ENCODE results near the gene JMJD8.
"Not testable (repeated sequence)": the region's sequence is repeated elsewhere in the genome, so short reads cannot be mapped to it uniquely, and the experiment has no call there.

JMJD8 gene

DNA sequence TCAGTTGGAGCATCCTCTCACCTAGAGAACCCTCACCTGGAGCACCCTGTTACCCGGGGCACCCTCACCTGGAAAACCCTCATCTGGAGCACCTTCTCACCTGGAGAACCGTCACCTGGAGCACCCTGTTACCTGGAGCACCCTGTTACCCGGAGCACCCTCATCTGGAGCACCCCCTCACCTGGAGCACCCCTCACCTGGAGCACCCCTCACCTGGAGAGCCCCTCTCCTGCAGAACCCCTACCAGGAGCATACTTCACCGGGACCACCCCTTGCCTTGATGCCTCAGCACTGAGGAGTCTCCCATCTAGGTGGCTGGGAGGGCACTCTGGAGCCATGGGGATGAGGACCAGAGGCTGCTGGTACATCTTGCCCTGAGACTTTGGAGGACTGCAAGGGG lies 24.8 kb upstream of the JMJD8 start:
- no peak for DNase-seq (ENCODE audit: low read depth)

DNA sequence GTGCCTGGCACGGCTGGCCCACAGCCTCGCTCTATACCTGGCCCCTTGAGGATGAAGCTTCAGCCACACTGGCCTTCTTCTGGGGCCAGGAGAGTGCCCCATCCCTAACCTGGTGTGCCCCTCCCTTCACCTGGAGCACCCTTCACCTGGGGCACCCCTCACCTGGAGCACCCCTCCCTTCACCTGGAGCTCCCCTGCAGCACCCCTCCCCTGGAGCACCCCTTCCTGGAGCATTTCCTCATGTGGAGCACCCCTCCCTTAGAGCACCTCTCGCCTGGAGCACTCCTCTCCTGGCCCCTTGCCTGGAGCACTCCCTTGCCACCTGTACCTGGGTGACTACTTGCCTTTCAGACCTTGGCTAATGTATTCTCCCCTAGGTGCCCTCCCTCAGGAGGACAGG lies 23.9 kb upstream of the JMJD8 start:
- DNase-seq (ENCODE audit: low read depth) = no peak

DNA sequence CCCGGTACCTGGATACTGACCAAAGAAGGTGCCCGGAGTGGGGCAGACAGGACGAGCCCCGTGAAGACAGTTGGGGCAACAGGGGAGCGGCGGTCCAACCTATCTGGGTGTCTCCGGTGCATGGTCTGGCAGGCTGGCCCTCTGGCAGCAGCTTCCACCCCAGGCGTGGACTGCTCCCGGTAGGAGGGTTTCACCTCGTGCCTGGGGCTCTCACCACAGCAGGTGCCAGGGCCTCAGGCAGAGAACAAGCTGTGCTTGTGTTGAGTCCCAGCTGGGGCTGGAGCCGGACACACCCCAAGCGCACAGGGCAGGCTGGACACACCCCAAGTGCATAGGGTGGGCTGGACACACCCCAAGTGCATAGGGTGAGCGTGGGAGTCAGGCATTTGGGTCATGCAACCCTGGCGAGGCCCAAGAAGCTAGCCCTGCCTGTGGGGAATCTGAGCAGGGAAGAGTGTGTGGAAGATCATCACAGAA lies 23.0 kb upstream of the JMJD8 start:
- no peak for DNase-seq (ENCODE audit: low read depth)

DNA sequence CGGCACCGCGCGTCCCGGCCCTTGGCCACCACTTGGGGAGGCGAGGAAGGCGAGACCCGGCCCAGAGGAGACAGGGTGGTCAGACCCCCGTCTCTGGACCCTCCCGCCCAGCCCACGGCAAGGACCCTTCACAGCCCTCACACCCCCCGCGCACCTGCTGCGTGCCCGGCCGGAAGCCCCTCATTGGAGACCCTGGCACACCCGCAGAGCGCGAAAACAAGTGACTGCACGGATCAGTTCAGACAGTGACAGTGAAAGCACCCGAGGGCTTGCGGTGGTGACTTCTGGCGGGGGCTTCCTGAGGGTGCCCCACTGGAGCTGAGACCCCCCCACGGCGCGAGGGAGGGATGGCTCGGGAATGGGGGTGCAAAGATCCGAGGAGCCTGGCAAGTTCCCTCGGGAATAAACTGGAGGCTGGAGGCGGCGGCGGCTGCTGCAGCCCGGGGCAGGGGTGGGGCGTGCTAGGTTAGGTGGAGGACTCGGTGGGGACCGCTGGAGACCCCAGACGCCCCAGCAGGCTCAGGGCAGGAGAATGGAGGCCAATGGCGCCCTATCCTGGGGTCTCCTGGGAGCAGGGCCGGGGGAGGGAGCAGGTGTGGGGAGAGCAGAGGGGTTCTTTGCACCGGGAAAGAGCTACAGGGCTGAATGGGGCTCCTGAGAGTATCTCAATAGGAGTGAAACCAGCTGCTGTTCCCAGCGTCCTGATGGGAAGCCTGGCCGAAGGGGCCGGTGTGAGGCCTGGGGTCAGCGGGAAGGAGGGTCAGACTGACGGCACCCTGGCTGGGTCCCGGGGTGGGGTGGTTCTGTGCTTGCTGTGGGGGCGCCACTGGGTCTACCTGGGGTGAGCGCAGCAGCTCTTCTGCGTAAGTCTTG lies 22.3 kb upstream of the JMJD8 start:
- DNase-seq (ENCODE audit: low read depth) = no peak

DNA sequence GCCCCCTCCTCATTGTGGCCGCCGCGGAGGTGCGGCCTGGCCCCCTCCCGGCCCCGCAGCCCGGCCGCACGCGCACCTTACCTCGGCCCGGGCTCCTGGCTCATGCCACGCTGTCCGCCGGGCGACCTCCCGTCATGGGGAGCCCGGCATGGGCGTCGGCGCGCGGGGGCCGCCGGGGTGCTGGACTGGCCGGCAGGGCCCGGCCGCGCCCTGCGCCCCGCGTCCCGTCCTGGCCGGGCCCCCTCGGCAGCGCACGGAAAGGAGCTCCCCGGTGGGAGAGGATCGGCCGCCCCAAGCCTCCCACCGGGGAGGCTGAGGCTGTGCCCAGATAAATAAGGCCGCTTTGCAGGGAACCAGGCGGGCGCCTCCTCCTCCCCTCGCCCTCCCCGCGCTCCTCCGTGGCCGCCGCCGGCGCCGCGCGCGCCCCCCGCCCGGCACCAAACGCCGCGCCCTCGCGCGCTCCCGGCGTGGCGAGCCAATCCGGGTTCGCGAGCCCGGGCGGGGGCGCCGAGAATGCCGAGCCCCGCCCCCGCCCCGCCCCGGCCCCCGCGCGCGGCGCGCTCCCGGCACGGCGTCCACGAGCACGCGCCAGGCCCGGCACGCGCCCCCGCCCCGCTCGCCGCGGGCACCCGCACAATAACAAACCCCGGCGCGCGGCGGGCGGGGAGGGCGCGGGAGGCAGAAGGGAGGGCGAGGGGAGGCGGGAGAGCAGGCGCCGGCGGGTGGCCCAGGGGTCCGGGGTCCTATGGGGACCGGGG lies 21.5 kb upstream of the JMJD8 start, which contains the start of gene FBXL16:
TSS of gene FBXL16 (minus strand) at position 371 of the 758 bp plus-strand sequence. CDS start 8,396 bp downstream, outside the sequence.
- DNase-seq (ENCODE audit: low read depth) = no peak

DNA sequence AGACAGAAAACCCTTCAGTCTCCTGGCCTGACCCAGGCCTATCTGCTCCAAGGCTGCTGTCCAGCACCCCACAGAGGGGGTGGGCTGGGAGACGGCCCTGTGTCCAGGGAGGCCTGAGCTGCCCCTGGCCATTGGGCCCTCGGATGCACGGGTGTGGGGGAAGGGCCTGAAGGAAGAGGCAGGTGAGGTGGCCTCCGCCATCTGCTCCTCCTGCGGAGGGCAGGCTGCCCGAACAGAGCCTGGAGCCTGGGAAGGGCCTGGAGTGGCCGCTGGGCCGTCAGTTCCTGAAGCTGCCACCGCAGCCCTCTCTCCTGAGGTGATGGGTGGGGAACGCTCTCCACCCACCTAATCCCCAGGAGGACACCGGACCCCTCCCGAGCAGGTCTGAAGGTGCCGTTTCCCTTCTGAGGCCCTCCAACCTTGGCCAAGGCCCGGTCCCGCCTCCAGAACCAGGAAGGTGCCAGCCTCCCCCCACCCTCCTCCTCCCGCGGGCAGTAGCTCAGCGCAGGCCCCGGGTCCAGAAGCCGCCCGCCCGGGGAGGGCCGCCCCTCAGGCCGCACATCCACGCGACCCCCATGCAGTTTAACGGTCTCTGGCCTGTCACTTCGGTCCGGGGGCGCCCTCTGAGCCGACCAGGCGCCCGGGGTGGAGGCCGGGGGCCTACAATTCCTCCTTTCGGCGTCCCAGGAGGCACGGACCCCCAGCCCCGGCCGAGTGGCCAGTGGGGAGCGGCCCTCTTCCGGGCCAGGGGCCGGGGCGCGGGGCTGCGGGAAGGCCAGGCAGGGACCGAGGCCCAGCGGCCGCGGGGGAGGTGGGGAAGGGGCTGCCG lies 20.6 kb upstream of the JMJD8 start:
- no peak for DNase-seq (ENCODE audit: low read depth)

DNA sequence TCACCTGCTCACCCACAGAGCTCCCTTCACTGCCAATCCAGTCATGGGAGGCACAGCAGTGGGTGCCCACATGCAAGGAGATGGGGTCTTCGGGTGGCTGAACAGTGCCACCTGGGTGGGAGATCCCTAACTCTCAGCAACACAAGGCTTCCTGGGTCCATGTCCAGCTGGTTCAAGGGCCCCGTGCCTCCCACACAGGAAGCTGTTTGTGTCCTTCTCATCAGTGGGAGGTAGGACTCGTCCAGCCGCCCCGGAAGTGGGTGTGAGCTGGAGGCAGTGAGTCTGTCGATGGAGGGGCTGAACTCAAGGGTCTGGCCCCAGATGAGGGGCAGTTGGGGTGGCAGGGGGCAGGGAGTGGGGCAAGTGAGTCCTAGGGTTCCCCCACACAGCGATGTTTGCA lies 19.9 kb upstream of the JMJD8 start:
- no peak for DNase-seq (ENCODE audit: low read depth)

DNA sequence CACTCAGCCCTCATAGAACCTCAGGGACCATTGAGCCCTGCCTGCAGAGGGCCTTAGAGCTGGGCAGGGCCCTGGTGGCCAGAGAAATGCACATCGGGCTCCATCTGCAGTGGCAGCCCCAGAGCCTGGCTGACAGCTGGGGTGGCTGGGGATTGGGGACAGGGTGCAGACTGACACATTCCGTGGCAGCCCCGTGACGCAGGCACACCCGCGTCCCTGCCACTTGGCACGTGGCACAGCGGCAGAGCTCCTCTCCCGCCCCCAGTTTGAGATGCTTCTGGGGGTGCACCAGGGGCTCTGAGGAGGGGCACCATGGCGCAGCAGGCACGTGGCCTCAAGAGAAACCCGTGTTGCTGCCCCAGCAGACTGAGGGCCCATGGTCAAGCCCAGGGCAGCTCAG lies 19.3 kb upstream of the JMJD8 start:
- DNase-seq (ENCODE audit: low read depth) = no peak

DNA sequence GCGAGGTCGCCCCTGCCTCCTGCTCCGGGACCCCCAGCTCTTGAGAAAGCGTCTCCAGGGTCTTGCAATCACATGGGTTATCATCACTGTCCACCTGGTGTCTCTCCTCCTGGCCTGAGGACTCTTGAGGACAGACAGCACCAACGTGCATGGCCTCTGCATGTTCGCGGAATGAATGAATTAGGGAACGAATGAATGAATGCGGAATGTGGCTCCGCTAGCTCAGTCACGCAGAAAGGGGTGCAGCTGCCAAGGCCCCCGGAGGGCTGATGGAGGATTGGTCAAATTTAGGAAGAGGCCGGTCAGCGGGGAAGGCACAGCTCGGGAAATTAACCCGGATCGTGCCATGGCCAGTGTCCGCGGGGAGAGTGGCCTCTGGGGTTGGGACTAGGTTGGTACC lies 18.2 kb upstream of the JMJD8 start:
- DNase-seq (ENCODE audit: low read depth) = no peak

DNA sequence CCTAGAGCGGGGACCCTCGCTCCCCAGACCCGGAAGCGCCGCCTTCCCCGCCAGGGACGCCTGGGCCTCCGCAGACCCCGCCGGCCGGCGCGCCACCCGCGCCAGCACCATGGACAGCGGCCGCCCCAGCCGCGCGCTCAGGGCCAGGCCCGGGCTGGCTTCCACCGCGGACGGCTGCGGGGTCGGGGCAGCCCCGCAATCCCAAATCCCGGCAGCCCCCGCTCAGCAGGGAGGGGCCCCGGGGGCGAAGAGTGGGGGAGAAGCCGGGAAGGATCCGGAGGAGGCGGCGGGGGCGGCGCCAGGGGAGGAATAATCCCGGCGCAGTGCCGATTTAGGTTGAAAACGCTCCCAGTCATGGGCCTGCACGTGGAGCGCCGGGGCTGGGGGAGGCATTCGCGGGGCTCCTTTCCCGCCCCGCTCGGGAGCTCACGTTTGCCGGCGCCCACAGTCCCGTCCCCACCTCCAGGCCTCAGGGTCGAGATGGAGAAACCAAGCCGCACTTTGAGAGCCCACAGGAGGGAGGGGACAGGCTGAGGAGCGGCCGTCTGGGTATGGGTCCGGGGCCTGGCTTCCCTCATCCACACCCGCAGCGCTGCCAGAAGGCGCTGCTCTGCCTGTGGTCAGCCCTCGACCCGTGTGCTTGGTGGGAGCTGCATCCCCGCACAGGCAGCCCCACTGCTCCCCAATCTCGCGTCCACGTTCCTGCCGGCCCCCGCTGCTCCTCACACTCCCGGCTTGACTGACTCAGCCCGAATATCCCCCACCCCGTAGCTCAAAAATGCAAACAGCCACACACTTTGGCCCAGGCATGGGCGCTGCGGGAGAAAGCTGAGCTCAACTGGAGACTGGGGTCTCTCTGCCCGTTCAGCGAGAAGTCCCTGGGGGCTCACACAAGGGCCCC lies 16.8 kb upstream of the JMJD8 start:
- DNase-seq (ENCODE audit: low read depth) = no peak

DNA sequence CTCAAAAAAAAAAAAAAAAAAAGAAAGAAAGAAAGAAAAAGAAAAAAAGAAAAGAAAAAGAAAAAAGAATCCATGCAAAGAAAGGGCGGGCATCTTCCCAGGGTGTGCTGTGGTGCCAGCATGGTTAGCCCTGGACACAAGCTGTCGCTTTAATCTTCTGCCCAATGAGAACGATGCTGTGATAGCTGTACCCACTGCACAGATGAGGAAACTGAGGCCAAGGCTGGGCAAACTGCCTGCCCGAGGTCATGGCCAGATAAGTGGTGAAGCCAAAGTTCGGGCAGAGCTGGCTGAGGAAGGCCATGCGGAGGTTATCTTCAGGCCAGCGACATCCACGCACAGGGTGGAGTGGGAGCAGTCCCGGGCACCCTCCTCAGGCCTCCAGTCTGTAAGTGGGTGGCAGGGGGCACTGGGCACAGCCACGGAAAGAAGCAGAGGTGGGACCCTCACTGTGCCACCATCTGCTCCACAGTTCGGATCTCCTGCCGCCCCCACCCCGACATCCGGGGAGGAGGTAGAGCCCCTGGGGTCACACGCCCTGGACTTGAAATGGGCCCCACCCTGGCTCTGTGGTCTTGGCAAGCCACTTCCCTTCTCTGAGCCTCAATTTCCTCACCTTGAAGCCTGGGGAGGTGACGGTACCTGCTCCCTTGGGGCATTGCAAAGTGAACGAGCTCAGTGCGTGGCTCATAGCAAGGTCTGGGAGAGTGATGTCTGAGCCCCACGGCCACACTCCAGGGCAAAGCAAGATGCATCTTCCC lies 15.0 kb upstream of the JMJD8 start:
- DNase-seq (ENCODE audit: low read depth) = no peak

DNA sequence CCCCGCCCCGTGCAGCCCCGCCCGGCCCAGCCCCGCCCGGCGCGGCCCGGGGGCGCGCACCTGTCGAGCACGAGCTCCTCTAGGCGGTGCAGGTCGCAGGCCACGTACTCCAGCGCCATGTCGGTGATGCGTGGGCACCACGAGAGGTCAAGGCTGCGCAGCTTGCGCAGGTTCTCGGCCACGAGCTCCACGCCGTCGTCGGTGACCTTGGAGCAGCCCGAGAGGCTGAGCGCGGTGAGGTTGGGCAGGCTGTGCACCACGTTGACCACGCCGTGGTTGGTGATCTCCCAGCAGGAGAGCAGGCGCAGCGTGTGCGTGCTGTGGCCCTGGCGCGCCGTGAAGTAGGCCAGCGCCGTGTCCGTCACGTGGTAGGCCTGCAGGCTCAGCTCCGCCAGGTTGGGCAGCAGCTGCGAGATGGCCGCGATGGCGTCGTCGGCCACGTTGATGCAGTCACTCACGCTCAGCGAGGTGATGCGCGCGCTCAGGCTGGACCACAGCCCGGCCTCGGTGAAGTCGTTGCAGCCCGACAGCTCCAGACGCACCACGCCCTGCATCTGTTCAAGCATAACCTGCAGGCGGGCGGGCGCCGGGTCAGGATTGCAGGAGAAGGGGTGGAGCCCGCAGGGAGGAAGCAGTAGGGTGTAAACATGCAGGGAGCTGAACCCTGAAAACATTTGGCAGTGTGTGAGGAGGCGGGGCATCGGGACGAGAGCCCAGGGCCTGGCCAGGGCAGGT lies 11.4 kb upstream of the JMJD8 start:
- DNase-seq (ENCODE audit: low read depth) = no peak

DNA sequence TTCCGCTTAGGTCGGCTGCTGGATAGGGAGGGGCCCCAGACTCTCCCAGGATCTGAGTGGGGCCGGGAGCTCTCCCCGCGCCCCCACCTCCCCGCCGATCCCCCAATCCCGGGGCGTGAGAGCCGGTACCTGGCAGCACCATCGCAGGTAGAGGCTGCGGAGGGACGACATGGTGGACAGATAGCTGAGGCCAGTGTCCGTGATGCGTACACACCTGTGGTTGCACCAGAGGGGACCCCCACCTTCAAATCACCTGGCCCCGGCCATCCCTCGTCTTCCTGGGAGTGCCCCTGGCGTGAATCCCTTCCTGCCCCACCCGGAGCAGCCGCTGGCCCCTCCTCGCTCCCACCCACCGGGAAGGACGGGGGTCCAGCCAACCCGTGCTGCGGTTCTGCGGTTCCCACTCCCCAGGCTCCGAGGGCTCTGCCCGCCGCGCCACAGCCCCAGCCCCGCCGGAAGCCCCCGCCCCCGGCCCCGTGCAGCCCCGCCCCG lies 10.8 kb upstream of the JMJD8 start:
- no peak for DNase-seq (ENCODE audit: low read depth)

DNA sequence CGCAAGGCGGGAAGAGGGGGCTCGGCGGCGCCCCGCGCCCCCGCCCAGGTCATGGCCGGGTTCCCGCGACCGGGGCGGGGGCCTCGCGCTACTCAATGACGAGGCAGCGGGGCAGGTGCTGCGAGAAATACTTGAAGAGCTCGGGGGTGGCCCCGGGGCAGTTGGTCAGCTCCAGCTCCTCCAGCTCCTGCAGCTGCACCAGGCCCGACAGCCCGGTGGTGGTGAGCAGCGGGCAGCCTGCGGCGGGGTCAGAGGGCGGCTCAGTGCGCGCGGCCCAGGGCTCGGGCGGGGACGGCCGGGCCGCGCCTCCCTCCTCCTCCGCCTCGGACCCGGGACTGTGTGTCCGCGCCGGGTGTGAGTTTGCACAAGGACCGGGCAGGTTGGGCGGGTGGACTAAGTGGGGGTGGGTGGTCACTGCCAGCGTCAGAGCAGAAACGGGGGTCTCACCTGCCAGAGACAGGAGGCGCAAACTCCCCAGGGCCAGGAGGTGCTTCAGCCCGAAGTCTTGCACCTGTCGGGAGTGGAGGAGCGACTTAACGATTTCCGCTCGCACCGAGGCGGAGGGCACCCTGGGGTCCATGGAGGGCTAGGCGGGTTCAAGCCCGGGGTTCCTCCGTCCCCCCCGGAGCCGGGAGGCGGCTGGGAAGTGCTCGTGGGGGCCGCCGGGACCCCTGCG lies 10.2 kb upstream of the JMJD8 start:
- DNase-seq (ENCODE audit: low read depth) = no peak

DNA sequence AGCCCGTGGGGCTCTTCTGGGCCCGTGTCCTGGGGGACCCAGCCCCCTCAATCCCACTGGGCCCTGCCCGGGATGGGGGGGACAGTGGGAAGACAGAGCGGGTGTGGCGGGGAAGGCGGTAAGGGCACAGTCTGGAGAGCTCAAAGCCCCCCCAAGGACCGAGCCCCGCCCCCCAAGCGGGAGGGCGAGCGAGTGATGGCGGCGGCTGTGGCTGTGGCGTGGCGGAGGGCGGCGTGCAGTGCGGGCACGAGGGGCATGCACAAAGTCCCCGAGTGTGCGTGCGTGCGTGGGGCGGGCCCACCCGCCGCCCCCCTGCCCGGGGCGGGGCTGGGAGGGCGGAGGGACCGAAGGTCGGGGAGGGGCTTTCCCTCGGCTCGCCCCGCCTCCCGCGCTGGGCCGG lies 9.6 kb upstream of the JMJD8 start:
- DNase-seq (ENCODE audit: low read depth) = no peak

DNA sequence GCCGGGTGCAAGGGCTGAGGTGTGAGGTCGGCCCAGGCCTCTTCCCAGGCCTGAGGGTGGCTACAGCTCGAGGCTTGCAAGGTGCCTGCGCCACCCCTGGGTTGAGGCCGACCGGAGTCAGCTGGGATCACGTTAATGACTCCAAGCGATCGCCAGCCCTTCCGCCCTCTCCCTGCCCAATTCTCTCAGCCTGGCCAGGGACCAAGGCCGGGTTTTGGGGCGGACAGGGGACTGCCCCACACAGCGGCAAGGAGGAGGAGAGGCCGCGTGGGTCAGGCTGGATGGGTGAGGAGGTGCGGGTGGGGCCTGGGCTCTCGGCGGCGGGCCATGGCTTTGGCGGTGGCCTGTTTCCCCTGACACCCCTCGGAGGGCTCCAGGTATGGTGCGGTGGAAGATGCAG lies 9.2 kb upstream of the JMJD8 start:
- DNase-seq (ENCODE audit: low read depth) = no peak

DNA sequence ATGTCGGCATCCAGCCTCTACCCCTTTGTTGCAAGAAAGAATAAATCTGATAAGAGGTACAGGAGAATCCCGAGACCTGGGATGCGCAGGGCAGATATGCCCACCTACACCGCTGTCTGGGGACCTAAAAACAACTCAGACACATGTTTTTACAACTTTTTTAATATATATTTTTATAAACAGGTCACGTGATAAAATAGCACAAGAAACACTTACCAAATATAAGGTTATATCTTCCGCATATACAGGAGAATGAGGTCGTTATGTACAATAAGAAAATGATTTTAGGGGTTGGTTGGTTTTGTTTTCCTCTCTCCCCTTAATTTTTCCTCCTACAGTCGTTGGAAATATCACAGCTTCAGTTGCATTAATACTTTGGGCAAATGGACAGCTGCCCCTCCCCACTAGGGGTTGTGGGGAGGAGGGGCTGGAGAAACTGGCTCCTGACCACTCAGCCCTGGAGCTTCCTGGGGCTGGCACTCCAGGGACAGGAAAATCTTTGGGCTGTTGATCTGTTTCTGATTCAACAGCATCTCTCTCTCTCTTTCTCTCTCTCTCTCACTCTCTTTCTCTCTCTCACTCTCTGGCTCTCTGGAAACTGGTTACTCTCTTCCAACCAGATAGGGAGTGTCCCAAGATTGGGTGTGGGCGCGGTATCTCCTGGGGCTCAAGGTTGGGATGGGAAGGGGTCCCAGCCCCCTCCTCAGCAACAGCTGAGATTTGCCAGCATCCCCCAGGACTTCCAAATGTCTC lies 8.4 kb upstream of the JMJD8 start:
- no peak for DNase-seq (ENCODE audit: low read depth)

DNA sequence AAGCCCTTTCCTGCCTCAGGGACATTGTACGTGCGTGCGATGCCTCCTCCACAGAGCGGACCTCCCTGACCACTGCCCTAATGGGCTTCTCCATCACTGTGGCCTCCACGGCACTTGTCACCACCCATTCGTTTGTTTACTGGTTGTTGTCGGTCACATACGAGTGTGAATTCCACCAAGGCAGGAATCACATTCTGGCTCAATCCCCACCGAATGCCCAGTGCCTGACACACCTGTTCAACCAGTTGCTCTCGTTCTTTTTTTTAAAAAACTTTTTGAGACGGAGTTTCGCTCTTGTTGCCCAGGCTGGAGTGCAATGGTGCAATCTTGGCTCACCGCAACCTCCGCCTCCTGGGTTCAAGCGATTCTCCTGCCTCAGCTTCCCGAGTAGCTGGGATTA lies 7.1 kb upstream of the JMJD8 start:
- not testable (repeated sequence) for DNase-seq (ENCODE audit: low read depth)
